WTC11 (cell line): ENCODE data around the gene PXMP2. TPM values are rescaled to one million over a fixed set of nuclear protein-coding genes. Genes with fewer than 3 reads are reported as not detected.

Experiments
- ATAC-seq: fragments of 200-7000 bp; cut with Tn5 transposase; 2 replicates; pipeline ENCODE4 v1.10.0; 2021; ENCODE audit warnings: mild to moderate bottlenecking, moderate library complexity
- CTCF ChIA-PET: fragments of 300-600 bp; sonication (Branson Sonifier 250); formaldehyde crosslinking; loops from one replicate; lab custom pipeline; 2021; ENCODE audit warnings: antibody characterized with exemption; lab: Charles Lee
- POLR2A ChIA-PET: fragments of 350-600 bp; sonication (Branson Sonifier 250); formaldehyde crosslinking; loops from one replicate; lab custom pipeline; 2021; ENCODE audit warnings: antibody characterized with exemption; lab: Charles Lee
- DNase-seq: peaks from one replicate; pipeline ENCODE4 v3.0.0; 2021; ENCODE audit warnings: low spot score
- H3K27ac Mint-ChIP-seq: 2 replicates; pipeline ENCODE4 v1.8.0; 2021; ENCODE audit warnings: mixed read lengths
- H3K27me3 Mint-ChIP-seq: 2 replicates; pipeline ENCODE4 v1.8.0; 2021; ENCODE audit warnings: low read depth, mild to moderate bottlenecking, moderate library complexity, mixed read lengths
- H3K36me3 Mint-ChIP-seq: 2 replicates; pipeline ENCODE4 v1.8.0; 2021; ENCODE audit warnings: mixed read lengths
- H3K4me1 Mint-ChIP-seq: 2 replicates; pipeline ENCODE4 v1.8.0; 2022; ENCODE audit warnings: mixed read lengths
- H3K4me3 Mint-ChIP-seq: 2 replicates; pipeline ENCODE4 v1.8.0; 2021; ENCODE audit warnings: mild to moderate bottlenecking, moderate library complexity, mixed read lengths
- H3K9me3 Mint-ChIP-seq: 2 replicates; pipeline ENCODE4 v1.8.0; 2021; ENCODE audit warnings: mixed read lengths
- ATF1 ChIP-seq: sonication (generic); formaldehyde crosslinking; IDR thresholded peaks from 2 replicates; pipeline ENCODE4 v1.8.1; 2023; ENCODE audit warnings: mild to moderate bottlenecking, moderate library complexity, missing genetic modification reagents
- CBFB ChIP-seq: sonication (generic); formaldehyde crosslinking; IDR thresholded peaks from 2 replicates; pipeline ENCODE4 v1.8.1; 2022; ENCODE audit warnings: mild to moderate bottlenecking, low read depth, missing genetic modification reagents
- CREB1 ChIP-seq: sonication (generic); formaldehyde crosslinking; IDR thresholded peaks from 2 replicates; pipeline ENCODE4 v1.8.0; 2023; ENCODE audit warnings: mild to moderate bottlenecking, missing genetic modification reagents
- FOXK1 ChIP-seq: sonication (generic); formaldehyde crosslinking; IDR thresholded peaks from 2 replicates; pipeline ENCODE4 v1.8.0; 2022; ENCODE audit warnings: mild to moderate bottlenecking, moderate library complexity, missing genetic modification reagents
- MYBL2 ChIP-seq: sonication (generic); formaldehyde crosslinking; IDR thresholded peaks from 2 replicates; pipeline ENCODE4 v1.8.1; 2023; ENCODE audit warnings: mild to moderate bottlenecking, moderate library complexity, missing genetic modification reagents
- OVOL2 ChIP-seq: fragments of 250-450 bp; sonication (Bioruptor Pico); IDR thresholded peaks from 2 replicates; pipeline ENCODE4 v1.9.0; 2021; ENCODE audit warnings: mild to moderate bottlenecking, borderline replicate concordance
- RELA ChIP-seq: sonication (generic); formaldehyde crosslinking; IDR thresholded peaks from 2 replicates; pipeline ENCODE4 v1.8.1; 2022; ENCODE audit warnings: missing genetic modification reagents, mild to moderate bottlenecking, borderline replicate concordance
- TEAD1 ChIP-seq: sonication (generic); formaldehyde crosslinking; IDR thresholded peaks from 2 replicates; pipeline ENCODE4 v1.8.0; 2022; ENCODE audit warnings: mild to moderate bottlenecking, missing genetic modification reagents
- ZNF121 ChIP-seq: sonication (generic); formaldehyde crosslinking; IDR thresholded peaks from 2 replicates; pipeline ENCODE4 v1.8.0; 2023; ENCODE audit warnings: missing genetic modification reagents
- total RNA-seq: library from RNA; stranded (reverse); gene quantifications from 3 replicates; pipeline ENCODE4 v1.2.3, GENCODE V29; 2021
- TF ChIP-seq, protein P1 (sequence below): sonication (generic); formaldehyde crosslinking; IDR thresholded peaks from 2 replicates; pipeline ENCODE4 v1.8.0; 2023; ENCODE audit warnings: missing genetic modification reagents, mild to moderate bottlenecking, borderline replicate concordance
- TF ChIP-seq, protein P2 (sequence below): sonication (generic); formaldehyde crosslinking; IDR thresholded peaks from 2 replicates; pipeline ENCODE4 v1.8.1; 2023; ENCODE audit warnings: mild to moderate bottlenecking, missing genetic modification reagents
- TF ChIP-seq, protein P3 (sequence below): sonication (generic); formaldehyde crosslinking; IDR thresholded peaks from 2 replicates; pipeline ENCODE4 v1.8.1; 2023; ENCODE audit warnings: mild to moderate bottlenecking, missing genetic modification reagents, moderate library complexity
- TF ChIP-seq, protein P4 (sequence below): sonication (generic); formaldehyde crosslinking; IDR thresholded peaks from 2 replicates; pipeline ENCODE4 v1.8.0; 2022; ENCODE audit warnings: missing genetic modification reagents
- TF ChIP-seq, protein P5 (sequence below): fragments of 250-450 bp; sonication (Bioruptor Pico); IDR thresholded peaks from 2 replicates; pipeline ENCODE4 v1.9.0; 2021; ENCODE audit warnings: mild to moderate bottlenecking

PXMP2 gene
- total RNA-seq, 1 experiment from 2014 or later, result 12.6 TPM

DNA sequence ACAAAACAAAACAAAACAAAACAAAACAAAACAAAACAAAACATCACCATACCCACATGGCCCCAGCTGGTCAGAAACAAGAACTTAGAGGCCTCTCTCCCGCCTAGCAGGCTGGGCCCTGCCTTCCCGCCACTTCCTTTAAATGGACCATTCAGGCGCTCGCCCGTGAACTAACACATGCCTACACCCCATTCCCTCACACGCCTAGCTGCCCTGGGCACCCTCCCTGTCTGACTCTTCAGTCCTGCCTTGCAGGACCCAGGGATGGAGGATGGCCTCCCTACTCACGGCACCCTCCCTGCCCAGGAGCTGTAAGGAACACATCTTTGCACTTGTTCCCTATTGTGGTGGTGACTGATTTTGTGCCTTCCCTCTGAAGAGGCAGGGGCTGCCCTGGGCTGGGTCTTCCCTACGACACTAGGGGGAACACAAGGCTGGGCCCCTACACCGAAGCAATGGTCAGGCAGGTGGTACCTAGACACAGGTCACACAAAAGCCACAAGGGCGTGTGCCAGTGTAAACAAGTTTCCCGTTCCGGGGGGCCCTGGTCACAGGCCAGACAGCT is 47.3 kb upstream of the PXMP2 start (continued):
- TF ChIP-seq, protein P1, sequence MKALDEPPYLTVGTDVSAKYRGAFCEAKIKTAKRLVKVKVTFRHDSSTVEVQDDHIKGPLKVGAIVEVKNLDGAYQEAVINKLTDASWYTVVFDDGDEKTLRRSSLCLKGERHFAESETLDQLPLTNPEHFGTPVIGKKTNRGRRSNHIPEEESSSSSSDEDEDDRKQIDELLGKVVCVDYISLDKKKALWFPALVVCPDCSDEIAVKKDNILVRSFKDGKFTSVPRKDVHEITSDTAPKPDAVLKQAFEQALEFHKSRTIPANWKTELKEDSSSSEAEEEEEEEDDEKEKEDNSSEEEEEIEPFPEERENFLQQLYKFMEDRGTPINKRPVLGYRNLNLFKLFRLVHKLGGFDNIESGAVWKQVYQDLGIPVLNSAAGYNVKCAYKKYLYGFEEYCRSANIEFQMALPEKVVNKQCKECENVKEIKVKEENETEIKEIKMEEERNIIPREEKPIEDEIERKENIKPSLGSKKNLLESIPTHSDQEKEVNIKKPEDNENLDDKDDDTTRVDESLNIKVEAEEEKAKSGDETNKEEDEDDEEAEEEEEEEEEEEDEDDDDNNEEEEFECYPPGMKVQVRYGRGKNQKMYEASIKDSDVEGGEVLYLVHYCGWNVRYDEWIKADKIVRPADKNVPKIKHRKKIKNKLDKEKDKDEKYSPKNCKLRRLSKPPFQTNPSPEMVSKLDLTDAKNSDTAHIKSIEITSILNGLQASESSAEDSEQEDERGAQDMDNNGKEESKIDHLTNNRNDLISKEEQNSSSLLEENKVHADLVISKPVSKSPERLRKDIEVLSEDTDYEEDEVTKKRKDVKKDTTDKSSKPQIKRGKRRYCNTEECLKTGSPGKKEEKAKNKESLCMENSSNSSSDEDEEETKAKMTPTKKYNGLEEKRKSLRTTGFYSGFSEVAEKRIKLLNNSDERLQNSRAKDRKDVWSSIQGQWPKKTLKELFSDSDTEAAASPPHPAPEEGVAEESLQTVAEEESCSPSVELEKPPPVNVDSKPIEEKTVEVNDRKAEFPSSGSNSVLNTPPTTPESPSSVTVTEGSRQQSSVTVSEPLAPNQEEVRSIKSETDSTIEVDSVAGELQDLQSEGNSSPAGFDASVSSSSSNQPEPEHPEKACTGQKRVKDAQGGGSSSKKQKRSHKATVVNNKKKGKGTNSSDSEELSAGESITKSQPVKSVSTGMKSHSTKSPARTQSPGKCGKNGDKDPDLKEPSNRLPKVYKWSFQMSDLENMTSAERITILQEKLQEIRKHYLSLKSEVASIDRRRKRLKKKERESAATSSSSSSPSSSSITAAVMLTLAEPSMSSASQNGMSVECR, result no peak
- TF ChIP-seq CBFB (CRISPR knock-in tag), result no peak

DNA sequence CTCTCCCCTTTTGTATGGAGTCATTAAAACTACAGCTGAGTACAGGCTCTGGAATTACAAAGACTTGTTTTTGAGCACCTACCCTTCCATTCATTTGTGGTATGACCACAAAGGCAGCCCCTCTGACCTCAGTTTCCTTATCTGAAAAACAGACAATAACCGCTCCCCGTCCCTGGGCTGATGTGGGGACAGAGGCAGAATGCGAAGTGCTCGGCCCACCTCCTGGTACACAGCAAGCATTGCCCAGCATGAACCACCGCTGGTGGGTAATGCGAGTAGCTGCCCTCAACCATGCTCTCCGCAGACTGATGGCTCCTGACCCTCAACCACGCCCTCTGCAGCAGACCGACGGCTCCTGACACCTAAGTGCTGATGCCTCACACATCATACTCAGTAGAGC is 46.5 kb upstream of the PXMP2 start:
- Mint-ChIP-seq H3K4me1 (no peaks in the 10 kb centered on the region), H3K36me3 (peaks cover 60% of the 10 kb centered on the region), H3K9me3 (no peaks in the 10 kb centered on the region), H3K4me3 (no peak overlapping the region), H3K27ac (no peak overlapping the region), H3K27me3 (no peaks in the 10 kb centered on the region)
- TF ChIP-seq, protein P2, sequence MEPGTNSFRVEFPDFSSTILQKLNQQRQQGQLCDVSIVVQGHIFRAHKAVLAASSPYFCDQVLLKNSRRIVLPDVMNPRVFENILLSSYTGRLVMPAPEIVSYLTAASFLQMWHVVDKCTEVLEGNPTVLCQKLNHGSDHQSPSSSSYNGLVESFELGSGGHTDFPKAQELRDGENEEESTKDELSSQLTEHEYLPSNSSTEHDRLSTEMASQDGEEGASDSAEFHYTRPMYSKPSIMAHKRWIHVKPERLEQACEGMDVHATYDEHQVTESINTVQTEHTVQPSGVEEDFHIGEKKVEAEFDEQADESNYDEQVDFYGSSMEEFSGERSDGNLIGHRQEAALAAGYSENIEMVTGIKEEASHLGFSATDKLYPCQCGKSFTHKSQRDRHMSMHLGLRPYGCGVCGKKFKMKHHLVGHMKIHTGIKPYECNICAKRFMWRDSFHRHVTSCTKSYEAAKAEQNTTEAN (CRISPR knock-in tag), result no peak
- TF ChIP-seq FOXK1 (CRISPR knock-in tag) (no peak), OVOL2 (CRISPR knock-in tag) (no peak), ATF1 (CRISPR knock-in tag) (no peak), RELA (CRISPR knock-in tag) (no peak), TEAD1 (no peak), ZNF121 (CRISPR knock-in tag) (no peak), CREB1 (CRISPR knock-in tag) (no peak), MYBL2 (CRISPR knock-in tag) (no peak)
- TF ChIP-seq, protein P3, sequence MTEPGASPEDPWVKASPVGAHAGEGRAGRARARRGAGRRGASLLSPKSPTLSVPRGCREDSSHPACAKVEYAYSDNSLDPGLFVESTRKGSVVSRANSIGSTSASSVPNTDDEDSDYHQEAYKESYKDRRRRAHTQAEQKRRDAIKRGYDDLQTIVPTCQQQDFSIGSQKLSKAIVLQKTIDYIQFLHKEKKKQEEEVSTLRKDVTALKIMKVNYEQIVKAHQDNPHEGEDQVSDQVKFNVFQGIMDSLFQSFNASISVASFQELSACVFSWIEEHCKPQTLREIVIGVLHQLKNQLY, result no peak
- TF ChIP-seq, protein P4, sequence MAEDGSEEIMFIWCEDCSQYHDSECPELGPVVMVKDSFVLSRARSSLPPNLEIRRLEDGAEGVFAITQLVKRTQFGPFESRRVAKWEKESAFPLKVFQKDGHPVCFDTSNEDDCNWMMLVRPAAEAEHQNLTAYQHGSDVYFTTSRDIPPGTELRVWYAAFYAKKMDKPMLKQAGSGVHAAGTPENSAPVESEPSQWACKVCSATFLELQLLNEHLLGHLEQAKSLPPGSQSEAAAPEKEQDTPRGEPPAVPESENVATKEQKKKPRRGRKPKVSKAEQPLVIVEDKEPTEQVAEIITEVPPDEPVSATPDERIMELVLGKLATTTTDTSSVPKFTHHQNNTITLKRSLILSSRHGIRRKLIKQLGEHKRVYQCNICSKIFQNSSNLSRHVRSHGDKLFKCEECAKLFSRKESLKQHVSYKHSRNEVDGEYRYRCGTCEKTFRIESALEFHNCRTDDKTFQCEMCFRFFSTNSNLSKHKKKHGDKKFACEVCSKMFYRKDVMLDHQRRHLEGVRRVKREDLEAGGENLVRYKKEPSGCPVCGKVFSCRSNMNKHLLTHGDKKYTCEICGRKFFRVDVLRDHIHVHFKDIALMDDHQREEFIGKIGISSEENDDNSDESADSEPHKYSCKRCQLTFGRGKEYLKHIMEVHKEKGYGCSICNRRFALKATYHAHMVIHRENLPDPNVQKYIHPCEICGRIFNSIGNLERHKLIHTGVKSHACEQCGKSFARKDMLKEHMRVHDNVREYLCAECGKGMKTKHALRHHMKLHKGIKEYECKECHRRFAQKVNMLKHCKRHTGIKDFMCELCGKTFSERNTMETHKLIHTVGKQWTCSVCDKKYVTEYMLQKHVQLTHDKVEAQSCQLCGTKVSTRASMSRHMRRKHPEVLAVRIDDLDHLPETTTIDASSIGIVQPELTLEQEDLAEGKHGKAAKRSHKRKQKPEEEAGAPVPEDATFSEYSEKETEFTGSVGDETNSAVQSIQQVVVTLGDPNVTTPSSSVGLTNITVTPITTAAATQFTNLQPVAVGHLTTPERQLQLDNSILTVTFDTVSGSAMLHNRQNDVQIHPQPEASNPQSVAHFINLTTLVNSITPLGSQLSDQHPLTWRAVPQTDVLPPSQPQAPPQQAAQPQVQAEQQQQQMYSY, result no peak
- TF ChIP-seq, protein P5, sequence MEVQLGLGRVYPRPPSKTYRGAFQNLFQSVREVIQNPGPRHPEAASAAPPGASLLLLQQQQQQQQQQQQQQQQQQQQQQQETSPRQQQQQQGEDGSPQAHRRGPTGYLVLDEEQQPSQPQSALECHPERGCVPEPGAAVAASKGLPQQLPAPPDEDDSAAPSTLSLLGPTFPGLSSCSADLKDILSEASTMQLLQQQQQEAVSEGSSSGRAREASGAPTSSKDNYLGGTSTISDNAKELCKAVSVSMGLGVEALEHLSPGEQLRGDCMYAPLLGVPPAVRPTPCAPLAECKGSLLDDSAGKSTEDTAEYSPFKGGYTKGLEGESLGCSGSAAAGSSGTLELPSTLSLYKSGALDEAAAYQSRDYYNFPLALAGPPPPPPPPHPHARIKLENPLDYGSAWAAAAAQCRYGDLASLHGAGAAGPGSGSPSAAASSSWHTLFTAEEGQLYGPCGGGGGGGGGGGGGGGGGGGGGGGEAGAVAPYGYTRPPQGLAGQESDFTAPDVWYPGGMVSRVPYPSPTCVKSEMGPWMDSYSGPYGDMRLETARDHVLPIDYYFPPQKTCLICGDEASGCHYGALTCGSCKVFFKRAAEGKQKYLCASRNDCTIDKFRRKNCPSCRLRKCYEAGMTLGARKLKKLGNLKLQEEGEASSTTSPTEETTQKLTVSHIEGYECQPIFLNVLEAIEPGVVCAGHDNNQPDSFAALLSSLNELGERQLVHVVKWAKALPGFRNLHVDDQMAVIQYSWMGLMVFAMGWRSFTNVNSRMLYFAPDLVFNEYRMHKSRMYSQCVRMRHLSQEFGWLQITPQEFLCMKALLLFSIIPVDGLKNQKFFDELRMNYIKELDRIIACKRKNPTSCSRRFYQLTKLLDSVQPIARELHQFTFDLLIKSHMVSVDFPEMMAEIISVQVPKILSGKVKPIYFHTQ (CRISPR knock-in tag), result no peak
- POLR2A ChIA-PET, result no interaction called here
- ATAC-seq (no peak), DNase-seq (no peak)
- CTCF ChIA-PET, result no interaction called here
